Measurements from ENCODE around the gene ALG5.
A peak's percentile ranks its signal among the peaks of the same experiment; 100 is the strongest.

Gene ALG5

GRCh38 chr13:37023871-37024270 lies 24.7 kb upstream of the ALG5 start:
- no peaks in the 10 kb centered on the region for H3K9me3 ChIP-seq (ENCODE audit: control insufficient read depth, low read length)
- H3K4me1 ChIP-seq (ENCODE audit: control insufficient read depth, insufficient read depth, low read length, poor library complexity, severe bottlenecking), result no peaks in the 10 kb centered on the region
- no peak overlapping the region for H3K27ac ChIP-seq (ENCODE audit: insufficient read depth, low read length, poor library complexity, severe bottlenecking)
- H3K36me3 ChIP-seq (ENCODE audit: control insufficient read depth, insufficient read depth, low read length), result peaks cover 82% of the 10 kb centered on the region
- no peak for DNase-seq
- H3K27me3 ChIP-seq (replicated peaks; ENCODE audit: control insufficient read depth, insufficient read depth, low read length, poor library complexity, severe bottlenecking), result no peaks in the 10 kb centered on the region
- no peak overlapping the region for H3K4me3 ChIP-seq (ENCODE audit: insufficient read depth, low read depth, low read length, poor library complexity, severe bottlenecking)

GRCh38 chr13:37014609-37015008 lies 15.5 kb upstream of the ALG5 start:
- H3K9me3 ChIP-seq (ENCODE audit: control insufficient read depth, low read length), result no peaks in the 10 kb centered on the region
- no peaks in the 10 kb centered on the region for H3K4me1 ChIP-seq (ENCODE audit: control insufficient read depth, insufficient read depth, low read length, poor library complexity, severe bottlenecking)
- no peak for DNase-seq
- no peaks in the 10 kb centered on the region for H3K27me3 ChIP-seq (replicated peaks; ENCODE audit: control insufficient read depth, insufficient read depth, low read length, poor library complexity, severe bottlenecking)
- H3K27ac ChIP-seq (ENCODE audit: insufficient read depth, low read length, poor library complexity, severe bottlenecking), result no peak overlapping the region
- peaks cover 54% of the 10 kb centered on the region for H3K36me3 ChIP-seq (ENCODE audit: control insufficient read depth, insufficient read depth, low read length)
- no peak overlapping the region for H3K4me3 ChIP-seq (ENCODE audit: insufficient read depth, low read depth, low read length, poor library complexity, severe bottlenecking)

GRCh38 chr13:37011788-37012187 lies 12.6 kb upstream of the ALG5 start:
- Histone ChIP-seq H3K4me1 (ENCODE audit: control insufficient read depth, insufficient read depth, low read length, poor library complexity, severe bottlenecking) (no peaks in the 10 kb centered on the region), H3K4me3 (ENCODE audit: insufficient read depth, low read depth, low read length, poor library complexity, severe bottlenecking) (no peak overlapping the region), H3K27me3 (replicated peaks; ENCODE audit: control insufficient read depth, insufficient read depth, low read length, poor library complexity, severe bottlenecking) (no peaks in the 10 kb centered on the region), H3K27ac (ENCODE audit: insufficient read depth, low read length, poor library complexity, severe bottlenecking) (no peak overlapping the region), H3K9me3 (ENCODE audit: control insufficient read depth, low read length) (no peaks in the 10 kb centered on the region), H3K36me3 (ENCODE audit: control insufficient read depth, insufficient read depth, low read length) (peaks cover 64% of the 10 kb centered on the region)
- no peak for DNase-seq

DNA sequence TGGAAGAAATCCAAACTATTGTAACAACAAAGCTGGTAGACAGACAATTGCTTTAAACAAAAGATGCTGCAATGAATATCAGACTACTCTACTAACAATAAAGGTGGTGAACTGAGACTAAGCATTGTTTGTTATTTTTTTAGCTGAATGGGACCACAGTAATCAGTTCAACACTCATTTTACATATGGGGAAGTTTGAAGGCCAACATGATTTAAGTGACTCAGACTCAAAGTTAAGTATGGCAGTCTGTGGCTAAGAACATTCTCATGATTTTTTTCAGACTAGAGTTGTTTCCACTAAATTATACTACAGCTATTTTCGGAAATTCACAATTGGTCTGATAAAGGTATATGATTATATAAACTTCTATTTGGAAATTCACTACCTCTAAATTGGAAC lies 11.9 kb upstream of the ALG5 start:
- DNase-seq, result no peak
- Histone ChIP-seq H3K9me3 (ENCODE audit: control insufficient read depth, low read length) (no peaks in the 10 kb centered on the region), H3K4me3 (ENCODE audit: insufficient read depth, low read depth, low read length, poor library complexity, severe bottlenecking) (no peak overlapping the region), H3K27ac (ENCODE audit: insufficient read depth, low read length, poor library complexity, severe bottlenecking) (no peak overlapping the region), H3K4me1 (ENCODE audit: control insufficient read depth, insufficient read depth, low read length, poor library complexity, severe bottlenecking) (no peaks in the 10 kb centered on the region), H3K27me3 (replicated peaks; ENCODE audit: control insufficient read depth, insufficient read depth, low read length, poor library complexity, severe bottlenecking) (no peaks in the 10 kb centered on the region), H3K36me3 (ENCODE audit: control insufficient read depth, insufficient read depth, low read length) (peaks cover 62% of the 10 kb centered on the region)

GRCh38 chr13:37010424-37010823 lies 11.3 kb upstream of the ALG5 start:
- Histone ChIP-seq H3K27me3 (replicated peaks; ENCODE audit: control insufficient read depth, insufficient read depth, low read length, poor library complexity, severe bottlenecking) (no peaks in the 10 kb centered on the region), H3K9me3 (ENCODE audit: control insufficient read depth, low read length) (no peaks in the 10 kb centered on the region), H3K4me1 (ENCODE audit: control insufficient read depth, insufficient read depth, low read length, poor library complexity, severe bottlenecking) (no peaks in the 10 kb centered on the region), H3K36me3 (ENCODE audit: control insufficient read depth, insufficient read depth, low read length) (peaks cover 56% of the 10 kb centered on the region), H3K27ac (ENCODE audit: insufficient read depth, low read length, poor library complexity, severe bottlenecking) (no peak overlapping the region), H3K4me3 (ENCODE audit: insufficient read depth, low read depth, low read length, poor library complexity, severe bottlenecking) (no peak overlapping the region)
- DNase-seq, result no peak

- H3K9me3 ChIP-seq (ENCODE audit: control insufficient read depth, low read length), result no peaks in the 10 kb centered on the region
- H3K27me3 ChIP-seq (replicated peaks; ENCODE audit: control insufficient read depth, insufficient read depth, low read length, poor library complexity, severe bottlenecking), result no peaks in the 10 kb centered on the region
- no peak overlapping the region for H3K4me3 ChIP-seq (ENCODE audit: insufficient read depth, low read depth, low read length, poor library complexity, severe bottlenecking)
- H3K36me3 ChIP-seq (ENCODE audit: control insufficient read depth, insufficient read depth, low read length), result peaks cover 56% of the 10 kb centered on the region
- no peak overlapping the region for H3K27ac ChIP-seq (ENCODE audit: insufficient read depth, low read length, poor library complexity, severe bottlenecking)
- H3K4me1 ChIP-seq (ENCODE audit: control insufficient read depth, insufficient read depth, low read length, poor library complexity, severe bottlenecking), result no peaks in the 10 kb centered on the region
- no peak for DNase-seq
Observed at GRCh38 chr13:37009692-37010091, 10.6 kb upstream of the ALG5 start.

- Histone ChIP-seq H3K27me3 (replicated peaks; ENCODE audit: control insufficient read depth, insufficient read depth, low read length, poor library complexity, severe bottlenecking) (no peaks in the 10 kb centered on the region), H3K4me3 (ENCODE audit: insufficient read depth, low read depth, low read length, poor library complexity, severe bottlenecking) (no peak overlapping the region), H3K4me1 (ENCODE audit: control insufficient read depth, insufficient read depth, low read length, poor library complexity, severe bottlenecking) (peaks cover 4% of the 10 kb centered on the region), H3K36me3 (ENCODE audit: control insufficient read depth, insufficient read depth, low read length) (peaks cover 22% of the 10 kb centered on the region), H3K9me3 (ENCODE audit: control insufficient read depth, low read length) (no peaks in the 10 kb centered on the region), H3K27ac (ENCODE audit: insufficient read depth, low read length, poor library complexity, severe bottlenecking) (no peak overlapping the region)
- no peak for DNase-seq
Observed at GRCh38 chr13:37001921-37002250, 2.7 kb upstream of the ALG5 start.

DNA sequence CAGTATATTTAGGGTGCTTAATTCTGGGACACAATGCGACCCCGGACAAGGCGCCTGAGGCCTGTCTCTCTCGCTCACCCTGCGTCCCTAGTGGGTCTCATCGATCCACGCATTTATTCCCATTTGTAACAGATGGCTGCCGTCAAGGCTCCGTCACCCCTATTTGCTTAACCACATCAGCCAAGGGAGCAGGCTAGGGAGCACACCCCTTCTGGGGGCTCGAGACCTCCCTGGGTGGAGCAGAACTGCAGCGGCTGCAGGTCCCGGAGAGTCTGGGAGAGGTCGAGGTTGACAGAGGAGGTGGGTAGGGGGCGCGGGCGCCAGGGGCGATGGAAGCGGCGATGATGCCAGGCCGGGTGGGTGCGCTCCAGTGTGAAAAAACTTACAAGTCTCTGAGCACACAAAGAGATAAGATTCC lies 507 bp downstream of the ALG5 start:
- H3K4me3 ChIP-seq (ENCODE audit: insufficient read depth, low read depth, low read length, poor library complexity, severe bottlenecking), result peak overlapping the region; percentile 81
- H3K36me3 ChIP-seq (ENCODE audit: control insufficient read depth, insufficient read depth, low read length), result peaks cover 26% of the 10 kb centered on the region
- H3K27ac ChIP-seq (ENCODE audit: insufficient read depth, low read length, poor library complexity, severe bottlenecking), result peak overlapping the region; percentile 97
- DNase-seq, result no peak
- no peaks in the 10 kb centered on the region for H3K27me3 ChIP-seq (replicated peaks; ENCODE audit: control insufficient read depth, insufficient read depth, low read length, poor library complexity, severe bottlenecking)
- H3K4me1 ChIP-seq (ENCODE audit: control insufficient read depth, insufficient read depth, low read length, poor library complexity, severe bottlenecking), result peaks cover 4% of the 10 kb centered on the region
- H3K9me3 ChIP-seq (ENCODE audit: control insufficient read depth, low read length), result no peaks in the 10 kb centered on the region

DNA sequence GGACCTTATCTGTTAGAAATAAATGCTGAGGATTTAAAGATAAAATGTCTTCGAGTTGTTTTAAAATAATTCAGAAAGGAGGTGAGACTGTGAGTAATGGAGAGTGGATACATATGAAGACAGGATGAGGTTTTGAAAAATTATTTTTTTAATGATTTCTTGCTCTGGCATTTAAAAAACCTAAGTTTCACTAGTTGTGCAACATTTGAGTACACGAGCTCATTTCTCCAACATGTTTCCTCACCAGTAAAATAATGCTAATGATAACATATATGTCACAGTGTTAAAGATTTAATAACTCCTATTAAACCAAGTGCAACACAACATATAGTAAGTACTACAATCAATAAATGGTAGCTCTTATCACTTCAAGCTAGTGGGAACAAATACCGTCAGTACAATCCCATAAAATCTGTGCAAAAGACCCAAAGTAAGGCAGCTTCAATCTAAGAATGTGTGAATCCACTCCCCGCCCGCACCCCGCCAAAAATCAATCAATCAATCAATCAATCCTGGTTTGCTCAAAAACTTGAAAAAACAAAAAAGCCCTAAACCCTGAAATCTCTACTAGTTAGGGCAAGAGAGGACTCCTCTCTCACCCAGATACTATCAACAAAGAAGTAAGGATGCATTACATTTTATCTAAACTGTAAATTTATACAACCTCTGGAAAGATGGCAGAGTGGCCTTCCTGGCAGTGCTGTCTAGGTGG lies 1.3 kb downstream of the ALG5 start:
- Histone ChIP-seq H3K27ac (ENCODE audit: insufficient read depth, low read length, poor library complexity, severe bottlenecking) (no peak overlapping the region), H3K4me1 (ENCODE audit: control insufficient read depth, insufficient read depth, low read length, poor library complexity, severe bottlenecking) (peaks cover 4% of the 10 kb centered on the region), H3K9me3 (ENCODE audit: control insufficient read depth, low read length) (no peaks in the 10 kb centered on the region), H3K36me3 (ENCODE audit: control insufficient read depth, insufficient read depth, low read length) (peaks cover 27% of the 10 kb centered on the region), H3K27me3 (replicated peaks; ENCODE audit: control insufficient read depth, insufficient read depth, low read length, poor library complexity, severe bottlenecking) (no peaks in the 10 kb centered on the region), H3K4me3 (ENCODE audit: insufficient read depth, low read depth, low read length, poor library complexity, severe bottlenecking) (peak overlapping the region; percentile 81)
- no peak for DNase-seq

- no peak for DNase-seq
- Histone ChIP-seq H3K27ac (ENCODE audit: insufficient read depth, low read length, poor library complexity, severe bottlenecking) (no peak overlapping the region), H3K4me1 (ENCODE audit: control insufficient read depth, insufficient read depth, low read length, poor library complexity, severe bottlenecking) (peaks cover 2% of the 10 kb centered on the region), H3K9me3 (ENCODE audit: control insufficient read depth, low read length) (no peaks in the 10 kb centered on the region), H3K36me3 (ENCODE audit: control insufficient read depth, insufficient read depth, low read length) (peaks cover 70% of the 10 kb centered on the region), H3K27me3 (replicated peaks; ENCODE audit: control insufficient read depth, insufficient read depth, low read length, poor library complexity, severe bottlenecking) (no peaks in the 10 kb centered on the region), H3K4me3 (ENCODE audit: insufficient read depth, low read depth, low read length, poor library complexity, severe bottlenecking) (no peak overlapping the region)
Observed at GRCh38 chr13:36992362-36992761, 6.8 kb downstream of the ALG5 start.

Measured in effector memory CD4-positive, alpha-beta T cell (primary cell).